PC-9 (cell line): ENCODE data around the gene NKRF. TPM values are rescaled to one million over a fixed set of nuclear protein-coding genes. Genes with fewer than 3 reads are reported as not detected.

Source experiments
- BruUV-seq: library from RNA; stranded (reverse); fragments of 400-500 nt; replicated peaks from 2 replicates; lab custom pipeline; 2021; lab: Mats Ljungman, UMichigan
- CTCF ChIA-PET: fragments of 300-600 bp; sonication (Branson Sonifier 250); formaldehyde crosslinking; loops from one replicate; lab custom pipeline; 2022; ENCODE audit warnings: antibody characterized with exemption; lab: Charles Lee
- POLR2A ChIA-PET: fragments of 300-600 bp; sonication (Branson Sonifier 250); formaldehyde crosslinking; loops from one replicate; lab custom pipeline; 2022; ENCODE audit warnings: antibody characterized with exemption; ENCODE audit not compliant: unreplicated experiment; lab: Charles Lee
- DNase-seq, 2 experiments: peaks; one replicate each; pipeline versions ENCODE4 v3.0.0 to v3.0.0-alpha.2; 2015 to 2022; ENCODE audit warnings: mixed read lengths in 1 of 2
- H2AFZ ChIP-seq: fragments of 200-600 bp; sonication (generic); 2 replicates; pipeline ENCODE4 v1.8.1; 2017; ENCODE audit warnings: antibody characterized with exemption
- H3F3A ChIP-seq: fragments of 200-600 bp; sonication (generic); 2 replicates; pipeline ENCODE4 v1.8.1; 2017; ENCODE audit warnings: antibody characterized with exemption, mild to moderate bottlenecking, low read depth; ENCODE audit not compliant: insufficient read depth
- H3K27ac ChIP-seq: fragments of 200-600 bp; sonication (generic); 2 replicates; pipeline ENCODE4 v1.6.1; 2016; ENCODE audit warnings: mixed run types
- H3K27me3 ChIP-seq: fragments of 200-600 bp; sonication (generic); 2 replicates; pipeline ENCODE4 v1.6.1; 2016; ENCODE audit warnings: low read depth, mixed run types; ENCODE audit not compliant: insufficient read depth
- H3K36me3 ChIP-seq: fragments of 200-600 bp; sonication (generic); 2 replicates; pipeline ENCODE4 v1.6.1; 2016; ENCODE audit warnings: low read depth, mixed run types
- H3K4me1 ChIP-seq: fragments of 200-600 bp; sonication (generic); replicated peaks from 2 replicates; pipeline ENCODE4 v1.6.1; 2016; ENCODE audit warnings: mixed run types; ENCODE audit not compliant: insufficient read depth
- H3K4me2 ChIP-seq: fragments of 200-600 bp; sonication (generic); 2 replicates; pipeline ENCODE4 v1.6.1; 2017; ENCODE audit warnings: mixed run types
- H3K4me3 ChIP-seq: fragments of 200-600 bp; sonication (generic); 2 replicates; pipeline ENCODE4 v1.6.1; 2016; ENCODE audit warnings: mixed run types
- H3K79me2 ChIP-seq: fragments of 200-600 bp; sonication (generic); 2 replicates; pipeline ENCODE4 v1.6.1; 2017; ENCODE audit warnings: low read depth, mixed run types
- H3K9me2 ChIP-seq: fragments of 200-600 bp; sonication (generic); 2 replicates; pipeline ENCODE4 v1.8.1; 2017; ENCODE audit warnings: mild to moderate bottlenecking; ENCODE audit not compliant: insufficient read depth
- H3K9me3 ChIP-seq: fragments of 200-600 bp; sonication (generic); 2 replicates; pipeline ENCODE4 v1.8.1; 2016; ENCODE audit warnings: low read depth; ENCODE audit not compliant: insufficient read depth
- H4K20me1 ChIP-seq: fragments of 200-600 bp; sonication (generic); 2 replicates; pipeline ENCODE4 v1.8.1; 2017; ENCODE audit not compliant: insufficient read depth
- EZH2 ChIP-seq: fragments of 200-600 bp; sonication (generic); IDR thresholded peaks from 2 replicates; pipeline ENCODE4 v1.8.0; 2017; ENCODE audit warnings: antibody characterized with exemption, low read depth
- intact Hi-C: fragments of 100-400 bp; cut with micrococcal nuclease; formaldehyde crosslinking; loops from one replicate; pipeline ENCODE4 v1.10.0; 2022; ENCODE audit not compliant: unreplicated experiment
- total RNA-seq: library from RNA; stranded (reverse); gene quantifications from 2 replicates; pipeline ENCODE4 v1.2.3, GENCODE V29; 2021
- TF ChIP-seq, protein P1 (sequence below): fragments of 200-600 bp; sonication (generic); conservative IDR thresholded peaks from 2 replicates; pipeline ENCODE4 v1.6.1; 2017; ENCODE audit warnings: mixed run types, antibody characterized with exemption, mild to moderate bottlenecking, moderate library complexity

The NKRF gene
- total RNA-seq, 1 experiment from 2014 or later = 25.7 TPM

DNA sequence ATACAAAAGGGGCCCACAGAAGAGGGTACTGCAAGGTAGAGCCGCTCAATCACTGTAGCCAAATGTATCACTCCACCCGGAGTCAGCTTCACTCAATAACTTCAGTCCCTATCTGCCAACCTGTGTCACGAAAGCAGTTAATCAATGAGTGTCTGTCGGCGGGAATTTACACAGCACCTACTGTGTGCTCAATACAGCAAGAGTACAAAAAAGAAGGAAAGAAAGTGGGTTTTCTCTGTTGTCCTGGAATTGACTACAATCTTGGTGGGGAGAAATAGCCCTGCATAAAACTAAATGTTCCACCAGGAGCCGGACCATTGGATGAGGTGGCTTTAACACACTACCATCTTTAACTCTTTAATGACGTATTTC lies 780 bp upstream of the NKRF start:
- DNase-seq = no peak
- CTCF ChIA-PET = no interaction called here
- Histone ChIP-seq H3K4me1 (peaks cover 29% of the 10 kb centered on the region), H4K20me1 (peaks cover 35% of the 10 kb centered on the region), H3F3A (peaks cover 20% of the 10 kb centered on the region; the same call in 1 of the 2 replicates), H3K9me3 (no peaks in the 10 kb centered on the region), H3K79me2 (peaks cover 42% of the 10 kb centered on the region), H3K9me2 (no peaks in the 10 kb centered on the region), H3K4me2 (peak overlapping the region; percentile 93), H3K4me3 (peak overlapping the region; percentile 79; the same call in 1 of the 2 replicates), H3K36me3 (peaks cover 16% of the 10 kb centered on the region), H2AFZ (peak overlapping the region; percentile 87), H3K27ac (no peak overlapping the region), H3K27me3 (no peaks in the 10 kb centered on the region)
- intact Hi-C loops = loop anchor here (5.0 to 10.0 kb wide), 4 partner anchors 88 to 280 kb away; partner anchors contain the start of genes NDUFA1, RNF113A, RPL39 and SEPTIN6
- BruUV-seq = no TSS peak
- TF ChIP-seq EZH2 = no peak
- TF ChIP-seq, protein P1, sequence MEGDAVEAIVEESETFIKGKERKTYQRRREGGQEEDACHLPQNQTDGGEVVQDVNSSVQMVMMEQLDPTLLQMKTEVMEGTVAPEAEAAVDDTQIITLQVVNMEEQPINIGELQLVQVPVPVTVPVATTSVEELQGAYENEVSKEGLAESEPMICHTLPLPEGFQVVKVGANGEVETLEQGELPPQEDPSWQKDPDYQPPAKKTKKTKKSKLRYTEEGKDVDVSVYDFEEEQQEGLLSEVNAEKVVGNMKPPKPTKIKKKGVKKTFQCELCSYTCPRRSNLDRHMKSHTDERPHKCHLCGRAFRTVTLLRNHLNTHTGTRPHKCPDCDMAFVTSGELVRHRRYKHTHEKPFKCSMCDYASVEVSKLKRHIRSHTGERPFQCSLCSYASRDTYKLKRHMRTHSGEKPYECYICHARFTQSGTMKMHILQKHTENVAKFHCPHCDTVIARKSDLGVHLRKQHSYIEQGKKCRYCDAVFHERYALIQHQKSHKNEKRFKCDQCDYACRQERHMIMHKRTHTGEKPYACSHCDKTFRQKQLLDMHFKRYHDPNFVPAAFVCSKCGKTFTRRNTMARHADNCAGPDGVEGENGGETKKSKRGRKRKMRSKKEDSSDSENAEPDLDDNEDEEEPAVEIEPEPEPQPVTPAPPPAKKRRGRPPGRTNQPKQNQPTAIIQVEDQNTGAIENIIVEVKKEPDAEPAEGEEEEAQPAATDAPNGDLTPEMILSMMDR = no peak
- POLR2A ChIA-PET = interaction anchor here (0.6 kb wide), 1 partner anchor 33 kb away, joined by 5 read pairs; the partner anchor contains the start of gene UBE2A

- no peak for TF ChIP-seq EZH2
- TF ChIP-seq, protein P1 = no peak
- intact Hi-C loops = loop anchor here (5.0 to 10.0 kb wide), 4 partner anchors 89 to 282 kb away; partner anchors contain the start of genes NDUFA1, RNF113A, RPL39 and SEPTIN6
- DNase-seq = peak; percentile 39 to 42
Observed at GRCh38 chrX:119605464-119606279, 552 bp downstream of the NKRF start.

GRCh38 chrX:119604766-119605463 lies 1.3 kb downstream of the NKRF start:
- no peak for DNase-seq
- peaks cover 16% of the 10 kb centered on the region for H3K36me3 ChIP-seq
- H4K20me1 ChIP-seq = peaks cover 53% of the 10 kb centered on the region
- H3K79me2 ChIP-seq = peaks cover 63% of the 10 kb centered on the region
- intact Hi-C loops = loop anchor here (5.0 to 10.0 kb wide), 4 partner anchors 90 to 282 kb away; partner anchors contain the start of genes NDUFA1, RNF113A, RPL39 and SEPTIN6
- no peaks in the 10 kb centered on the region for H3K27me3 ChIP-seq
- ChIA-PET CTCF (interaction anchor here (0.6 to 1.0 kb wide), 3 partner anchors 26 to 219 kb away, joined by 3 to 8 read pairs (median 3); no protein-coding TSS in a partner anchor), POLR2A (no interaction called here)
- peaks cover 14% of the 10 kb centered on the region; the same call in 1 of the 2 replicates for H3F3A ChIP-seq
- no peak overlapping the region for H3K27ac ChIP-seq
- BruUV-seq = TSS peak; percentile 64
- H2AFZ ChIP-seq = 0 out of 2 replicates have a peak overlapping the region, but pooled peaks have one; percentile 87
- TF ChIP-seq, protein P1 = no peak
- no peak for TF ChIP-seq EZH2
- H3K9me2 ChIP-seq = no peaks in the 10 kb centered on the region
- H3K4me2 ChIP-seq = peak overlapping the region; percentile 93
- H3K4me1 ChIP-seq = peaks cover 29% of the 10 kb centered on the region
- H3K9me3 ChIP-seq = no peaks in the 10 kb centered on the region
- H3K4me3 ChIP-seq = peak overlapping the region; percentile 79

More at GRCh38 chrX:119605464-119606279, 552 bp downstream of the NKRF start:
- peaks cover 18% of the 10 kb centered on the region; the same call in 1 of the 2 replicates for H3F3A ChIP-seq
- CTCF ChIA-PET = interaction anchor here (0.5 to 1.0 kb wide), 6 partner anchors 105 to 1009 kb away, joined by 3 to 23 read pairs (median 4); no protein-coding TSS in a partner anchor
- H3K4me1 ChIP-seq = peaks cover 29% of the 10 kb centered on the region
- peak overlapping the region; percentile 79 for H3K4me3 ChIP-seq
- H3K9me3 ChIP-seq = no peaks in the 10 kb centered on the region
- POLR2A ChIA-PET = interaction anchor here (0.6 to 1.1 kb wide), 2 partner anchors 41 to 153 kb away, joined by 5 to 42 read pairs; partner anchors contain the start of genes SOWAHD and STEEP1
- peaks cover 55% of the 10 kb centered on the region for H3K79me2 ChIP-seq
- H2AFZ ChIP-seq = peak overlapping the region; percentile 87
- peaks cover 45% of the 10 kb centered on the region for H4K20me1 ChIP-seq
- H3K27ac ChIP-seq = peak overlapping the region; percentile 51
- H3K9me2 ChIP-seq = no peaks in the 10 kb centered on the region
- no peaks in the 10 kb centered on the region for H3K27me3 ChIP-seq
- peaks cover 16% of the 10 kb centered on the region for H3K36me3 ChIP-seq
- H3K4me2 ChIP-seq = peak overlapping the region; percentile 93
- TSS peak; percentile 19 for BruUV-seq
